Osteocyte (in vitro differentiated cells): Measurements from ENCODE around the gene ADGRA3. TPM values are rescaled to one million over a fixed set of nuclear protein-coding genes. Genes with fewer than 3 reads are reported as not detected.

Experiments
- DNase-seq: peaks from one replicate; pipeline ENCODE4 v3.0.0; 2021; ENCODE audit warnings: mixed read lengths; ENCODE audit not compliant: unreplicated experiment; ENCODE audit errors: extremely low spot score
- H3K27ac Mint-ChIP-seq: one replicate; pipeline ENCODE4 v1.8.0; 2021; ENCODE audit warnings: mild to moderate bottlenecking, mixed read lengths; ENCODE audit not compliant: unreplicated experiment
- H3K27me3 Mint-ChIP-seq: one replicate; pipeline ENCODE4 v1.8.0; 2021; ENCODE audit warnings: mixed read lengths; ENCODE audit not compliant: unreplicated experiment
- H3K36me3 Mint-ChIP-seq: one replicate; pipeline ENCODE4 v1.8.0; 2021; ENCODE audit warnings: mixed read lengths; ENCODE audit not compliant: unreplicated experiment
- H3K4me1 Mint-ChIP-seq: one replicate; pipeline ENCODE4 v1.8.0; 2021; ENCODE audit warnings: mixed read lengths; ENCODE audit not compliant: unreplicated experiment
- H3K4me3 Mint-ChIP-seq: one replicate; pipeline ENCODE4 v1.8.0; 2021; ENCODE audit warnings: mild to moderate bottlenecking, moderate library complexity, mixed read lengths; ENCODE audit not compliant: unreplicated experiment
- H3K9me3 Mint-ChIP-seq: one replicate; pipeline ENCODE4 v1.8.0; 2021; ENCODE audit warnings: mixed read lengths; ENCODE audit not compliant: unreplicated experiment
- total RNA-seq: library from RNA; stranded (reverse); gene quantifications from 2 replicates; pipeline ENCODE4 v1.2.1, GENCODE V29; 2021
- TF ChIP-seq, protein P1 (sequence below): fragments of 200-600 bp; sonication (generic); IDR thresholded peaks from 2 replicates; pipeline ENCODE4 v1.5.0; 2021; ENCODE audit warnings: antibody characterized with exemption, mild to moderate bottlenecking, moderate library complexity

Gene ADGRA3
- total RNA-seq, 1 donor from 2014 or later, result 32.2 TPM

DNA sequence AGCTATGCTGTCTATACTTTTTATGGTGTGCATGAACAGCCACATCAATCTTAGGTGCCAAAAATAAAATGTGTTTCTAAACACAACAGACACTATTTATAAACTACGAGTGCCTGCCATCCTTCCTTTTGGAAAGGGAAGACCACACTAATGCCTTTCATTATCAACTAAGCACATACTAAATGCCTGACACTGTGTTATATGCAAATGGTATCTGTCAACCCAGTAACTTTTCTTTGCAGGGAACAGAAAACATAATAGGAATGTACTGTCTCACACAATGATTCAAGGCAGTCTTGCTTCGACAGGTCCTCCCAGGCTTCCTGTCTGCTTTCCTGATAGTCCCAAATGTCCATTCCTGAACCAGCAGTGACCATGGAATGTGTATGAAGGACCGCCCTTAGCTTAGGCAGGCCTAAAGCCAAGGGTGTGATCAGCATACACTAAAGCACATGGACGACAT lies 43.8 kb downstream of the ADGRA3 start:
- Mint-ChIP-seq H3K27ac (no peak overlapping the region), H3K4me1 (peaks cover 23% of the 10 kb centered on the region), H3K36me3 (peaks cover 13% of the 10 kb centered on the region), H3K9me3 (no peaks in the 10 kb centered on the region), H3K4me3 (no peak overlapping the region), H3K27me3 (no peaks in the 10 kb centered on the region)
- DNase-seq, result no peak
- TF ChIP-seq, protein P1, sequence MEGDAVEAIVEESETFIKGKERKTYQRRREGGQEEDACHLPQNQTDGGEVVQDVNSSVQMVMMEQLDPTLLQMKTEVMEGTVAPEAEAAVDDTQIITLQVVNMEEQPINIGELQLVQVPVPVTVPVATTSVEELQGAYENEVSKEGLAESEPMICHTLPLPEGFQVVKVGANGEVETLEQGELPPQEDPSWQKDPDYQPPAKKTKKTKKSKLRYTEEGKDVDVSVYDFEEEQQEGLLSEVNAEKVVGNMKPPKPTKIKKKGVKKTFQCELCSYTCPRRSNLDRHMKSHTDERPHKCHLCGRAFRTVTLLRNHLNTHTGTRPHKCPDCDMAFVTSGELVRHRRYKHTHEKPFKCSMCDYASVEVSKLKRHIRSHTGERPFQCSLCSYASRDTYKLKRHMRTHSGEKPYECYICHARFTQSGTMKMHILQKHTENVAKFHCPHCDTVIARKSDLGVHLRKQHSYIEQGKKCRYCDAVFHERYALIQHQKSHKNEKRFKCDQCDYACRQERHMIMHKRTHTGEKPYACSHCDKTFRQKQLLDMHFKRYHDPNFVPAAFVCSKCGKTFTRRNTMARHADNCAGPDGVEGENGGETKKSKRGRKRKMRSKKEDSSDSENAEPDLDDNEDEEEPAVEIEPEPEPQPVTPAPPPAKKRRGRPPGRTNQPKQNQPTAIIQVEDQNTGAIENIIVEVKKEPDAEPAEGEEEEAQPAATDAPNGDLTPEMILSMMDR, result no peak

DNA sequence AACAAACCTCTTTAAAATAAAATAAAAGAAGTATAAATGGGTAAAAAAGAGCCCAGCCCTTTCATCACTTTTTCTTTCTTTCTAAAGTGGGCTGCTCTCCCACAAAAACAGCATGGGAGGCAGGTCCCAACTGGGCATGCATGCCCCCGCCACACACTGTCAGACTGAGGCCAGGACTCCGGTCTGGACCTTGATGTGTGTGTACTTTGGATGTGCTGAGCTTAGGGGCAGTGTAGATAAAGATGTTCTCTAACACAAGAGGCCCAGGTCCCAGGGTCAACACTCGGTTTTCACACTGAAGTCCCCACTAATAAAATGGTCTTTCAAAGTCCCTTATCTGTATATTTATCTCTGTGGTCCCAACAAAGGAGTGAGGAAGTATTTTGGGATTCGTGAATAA lies 44.4 kb downstream of the ADGRA3 start:
- TF ChIP-seq, protein P1, result no peak
- no peaks in the 10 kb centered on the region for H3K9me3 Mint-ChIP-seq
- H3K36me3 Mint-ChIP-seq, result peaks cover 13% of the 10 kb centered on the region
- DNase-seq, result no peak
- H3K27ac Mint-ChIP-seq, result no peak overlapping the region
- H3K4me1 Mint-ChIP-seq, result peaks cover 23% of the 10 kb centered on the region
- no peak overlapping the region for H3K4me3 Mint-ChIP-seq
- H3K27me3 Mint-ChIP-seq, result no peaks in the 10 kb centered on the region

DNA sequence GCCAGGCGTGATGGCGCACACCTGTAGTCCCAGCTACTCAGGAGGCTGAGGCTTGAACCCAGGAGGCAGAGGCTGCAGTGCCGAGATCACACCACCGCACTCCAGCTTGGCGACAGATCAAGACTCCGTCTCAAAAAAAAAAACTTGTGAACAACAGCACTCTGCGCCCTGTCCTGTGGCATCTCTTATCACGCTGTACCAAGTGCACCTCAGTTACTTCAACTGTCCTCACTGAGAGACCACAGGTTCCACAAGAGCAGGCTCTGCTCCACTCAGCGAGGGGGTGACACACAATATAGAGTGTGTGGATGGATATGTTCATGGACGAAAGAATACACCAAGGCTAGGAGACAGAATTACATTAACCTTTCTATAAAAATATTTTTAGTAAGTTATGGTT lies 49.3 kb downstream of the ADGRA3 start:
- Mint-ChIP-seq H3K4me1 (no peaks in the 10 kb centered on the region), H3K36me3 (peaks cover 14% of the 10 kb centered on the region), H3K4me3 (no peak overlapping the region), H3K27ac (no peak overlapping the region), H3K9me3 (no peaks in the 10 kb centered on the region), H3K27me3 (no peaks in the 10 kb centered on the region)
- TF ChIP-seq, protein P1, result no peak
- no peak for DNase-seq

DNA sequence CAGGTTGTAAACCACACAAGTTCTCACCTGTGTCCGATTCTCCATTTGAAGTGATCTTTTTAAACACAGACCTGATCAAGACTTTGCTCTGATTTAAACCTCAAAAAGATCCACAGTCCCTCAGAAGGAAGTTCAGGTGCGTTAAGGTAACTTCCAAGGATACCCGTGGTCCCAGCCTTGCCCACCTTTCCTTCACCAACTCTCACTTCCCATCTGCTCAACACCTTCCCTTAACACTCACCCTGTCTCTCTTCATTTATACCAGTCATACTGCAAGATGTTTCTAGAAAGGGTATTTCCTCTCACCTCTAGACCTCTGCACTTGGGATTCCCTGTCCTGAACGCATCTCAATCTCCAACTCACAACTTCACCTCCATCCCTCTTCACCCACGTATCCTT lies 49.9 kb downstream of the ADGRA3 start:
- no peaks in the 10 kb centered on the region for H3K27me3 Mint-ChIP-seq
- no peaks in the 10 kb centered on the region for H3K9me3 Mint-ChIP-seq
- no peaks in the 10 kb centered on the region for H3K4me1 Mint-ChIP-seq
- no peak overlapping the region for H3K27ac Mint-ChIP-seq
- DNase-seq, result no peak
- H3K36me3 Mint-ChIP-seq, result peaks cover 14% of the 10 kb centered on the region
- H3K4me3 Mint-ChIP-seq, result no peak overlapping the region
- TF ChIP-seq, protein P1, result no peak

DNA sequence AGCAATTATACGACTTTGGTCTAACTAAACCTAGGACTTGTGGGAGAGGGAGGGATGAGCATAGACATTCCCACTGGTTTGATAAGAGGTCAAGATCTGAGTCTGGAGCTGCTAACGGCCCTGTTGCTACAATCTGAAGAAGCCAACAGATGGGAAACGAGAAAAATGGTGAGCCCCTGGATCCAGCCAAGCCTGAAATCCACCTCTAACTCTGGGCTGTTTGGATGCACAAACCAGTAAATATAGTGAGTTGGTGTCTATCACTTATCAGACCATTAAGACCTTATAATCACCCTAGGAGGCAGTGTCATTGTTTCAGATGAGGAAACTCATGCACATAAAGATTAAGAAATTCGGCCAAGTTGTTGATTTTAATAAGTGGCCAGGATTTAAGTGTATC lies 50.5 kb downstream of the ADGRA3 start:
- no peaks in the 10 kb centered on the region for H3K9me3 Mint-ChIP-seq
- H3K4me3 Mint-ChIP-seq, result no peak overlapping the region
- H3K36me3 Mint-ChIP-seq, result peaks cover 13% of the 10 kb centered on the region
- no peaks in the 10 kb centered on the region for H3K4me1 Mint-ChIP-seq
- TF ChIP-seq, protein P1, result no peak
- no peak for DNase-seq
- H3K27me3 Mint-ChIP-seq, result no peaks in the 10 kb centered on the region
- H3K27ac Mint-ChIP-seq, result no peak overlapping the region
